Raji (cell line): ENCODE results near the gene ABI3.

Source experiments
- POLR2A ChIP-seq: IDR thresholded peaks from 2 replicates; pipeline ENCODE4 v1.6.1; 2011; ENCODE audit warnings: low read depth, low read length, control low read depth; ENCODE audit not compliant: insufficient read depth

ABI3 gene

GRCh38 chr17:49255125-49255524, 44.6 kb downstream of the ABI3 start:
- TF ChIP-seq POLR2A: no peak

- no peak for TF ChIP-seq POLR2A
Measured at GRCh38 chr17:49258394-49258793, 47.9 kb downstream of the ABI3 start.

GRCh38 chr17:49259663-49260010, 49.1 kb downstream of the ABI3 start:
- no peak for TF ChIP-seq POLR2A

- no peak for TF ChIP-seq POLR2A
Measured at GRCh38 chr17:49260011-49260816, 49.7 kb downstream of the ABI3 start.

GRCh38 chr17:49260817-49261291, 50.3 kb downstream of the ABI3 start:
- no peak for TF ChIP-seq POLR2A

GRCh38 chr17:49266233-49266632, 55.7 kb downstream of the ABI3 start:
- no peak for TF ChIP-seq POLR2A

GRCh38 chr17:49267912-49268311, 57.4 kb downstream of the ABI3 start:
- no peak for TF ChIP-seq POLR2A

- no peak for TF ChIP-seq POLR2A
Measured at GRCh38 chr17:49269356-49269755, 58.8 kb downstream of the ABI3 start.
